Panc1 (cell line): ENCODE data around the gene AQP1.

Experiments
- POLR2AphosphoS5 ChIP-seq: IDR thresholded peaks from 2 replicates; pipeline ENCODE4 v1.6.1; 2012; ENCODE audit warnings: mild to moderate bottlenecking, low read depth, low read length, moderate library complexity
- REST ChIP-seq, 2 experiments: IDR thresholded peaks; 2 replicates each; pipeline ENCODE4 v1.6.1; 2011 to 2012; ENCODE audit warnings: low read depth in 2 of 2, control low read depth in 1 of 2, low read length in 1 of 2, mild to moderate bottlenecking in 1 of 2, moderate library complexity in 1 of 2; ENCODE audit not compliant: insufficient read depth in 1 of 2
- TF ChIP-seq, protein P1 (sequence below): fragments of 450-650 bp; IDR thresholded peaks from 2 replicates; pipeline ENCODE4 v1.5.1; 2017; ENCODE audit warnings: mild to moderate bottlenecking

GRCh38 chr7:30890226-30890625, 21.4 kb upstream of the AQP1 start:
- TF ChIP-seq, protein P1, sequence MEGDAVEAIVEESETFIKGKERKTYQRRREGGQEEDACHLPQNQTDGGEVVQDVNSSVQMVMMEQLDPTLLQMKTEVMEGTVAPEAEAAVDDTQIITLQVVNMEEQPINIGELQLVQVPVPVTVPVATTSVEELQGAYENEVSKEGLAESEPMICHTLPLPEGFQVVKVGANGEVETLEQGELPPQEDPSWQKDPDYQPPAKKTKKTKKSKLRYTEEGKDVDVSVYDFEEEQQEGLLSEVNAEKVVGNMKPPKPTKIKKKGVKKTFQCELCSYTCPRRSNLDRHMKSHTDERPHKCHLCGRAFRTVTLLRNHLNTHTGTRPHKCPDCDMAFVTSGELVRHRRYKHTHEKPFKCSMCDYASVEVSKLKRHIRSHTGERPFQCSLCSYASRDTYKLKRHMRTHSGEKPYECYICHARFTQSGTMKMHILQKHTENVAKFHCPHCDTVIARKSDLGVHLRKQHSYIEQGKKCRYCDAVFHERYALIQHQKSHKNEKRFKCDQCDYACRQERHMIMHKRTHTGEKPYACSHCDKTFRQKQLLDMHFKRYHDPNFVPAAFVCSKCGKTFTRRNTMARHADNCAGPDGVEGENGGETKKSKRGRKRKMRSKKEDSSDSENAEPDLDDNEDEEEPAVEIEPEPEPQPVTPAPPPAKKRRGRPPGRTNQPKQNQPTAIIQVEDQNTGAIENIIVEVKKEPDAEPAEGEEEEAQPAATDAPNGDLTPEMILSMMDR, result no peak
- no peak for TF ChIP-seq POLR2AphosphoS5
- no peak for TF ChIP-seq REST (IDR thresholded peaks at IDR 0.05; ENCODE audit: insufficient read depth in 1 of 2, low read depth in 2 of 2, low read length in 1 of 2)
